Stimulated activated CD4-positive, alpha-beta T cell treated with anti-CD3 and anti-CD28 coated beads, Interleukin-15, amount 100 ng/mL, for 1 hour (primary cell): ENCODE results near the gene DEK.

ENCODE experiments used
- DNase-seq, 2 donors: peaks; one replicate each; pipeline ENCODE4 v3.0.0-alpha.2; 2020; ENCODE audit warnings: low read depth in 1 of 2, low spot score in 1 of 2

The DEK gene

DNA sequence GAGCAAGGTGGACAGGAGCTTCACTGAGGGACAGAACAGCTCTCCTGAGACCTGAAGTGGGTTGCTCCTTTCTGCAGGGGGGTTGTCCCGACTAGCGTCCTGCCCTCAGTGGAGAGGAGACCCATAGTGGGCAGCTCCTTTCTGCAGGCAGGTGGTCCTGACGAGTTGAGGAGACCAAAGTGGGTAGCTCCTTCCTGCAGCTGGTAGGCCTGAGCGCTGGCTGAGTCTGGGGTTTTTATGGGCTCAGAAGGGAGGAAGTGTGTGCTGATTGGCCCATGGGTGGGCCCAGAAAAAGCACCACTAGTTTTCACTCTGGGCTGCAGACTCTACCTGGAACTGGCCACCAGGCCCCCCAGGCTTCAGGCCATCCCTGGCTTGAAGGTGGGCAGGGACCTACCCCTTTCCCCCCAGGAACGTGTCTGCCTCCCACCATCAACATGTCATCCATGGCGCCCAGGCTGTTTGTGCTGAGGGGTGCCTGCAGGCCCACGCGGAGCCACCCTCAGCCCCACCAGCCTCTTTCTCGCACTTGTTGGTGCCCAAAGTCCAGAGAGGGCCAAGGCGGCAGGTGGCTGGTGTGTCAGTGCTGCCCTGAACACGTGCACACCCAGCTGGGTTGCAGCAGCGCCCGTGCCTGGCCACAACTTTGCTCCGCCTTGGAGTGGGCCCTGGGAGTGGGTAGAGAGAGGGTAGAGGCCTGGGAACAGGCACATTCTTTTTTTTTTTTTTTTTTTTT is 1.6 kb upstream of the DEK start:
- DNase-seq, result no peak

DNA sequence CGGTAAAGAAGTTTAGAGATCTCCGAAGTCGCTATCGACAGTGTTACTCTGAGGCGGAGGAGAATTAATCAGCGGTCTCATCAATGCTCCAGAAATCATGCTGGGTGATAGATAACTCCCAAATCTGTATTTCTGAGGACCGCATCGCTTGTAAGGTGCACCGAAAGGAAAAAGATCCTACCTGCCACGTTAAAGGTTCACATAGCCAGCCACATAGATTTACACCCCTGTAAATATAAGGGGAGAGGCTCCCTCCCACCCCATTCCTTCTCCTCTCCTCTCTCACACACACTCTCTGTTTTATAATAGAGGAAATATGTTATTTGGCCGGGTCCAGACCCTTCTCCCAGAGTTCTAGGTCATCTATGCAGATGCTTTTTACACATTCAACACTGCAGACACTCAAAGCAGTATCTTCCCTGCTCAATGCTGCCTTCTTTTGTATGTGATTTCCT is 620 bp upstream of the DEK start:
- no peak for DNase-seq

DNA sequence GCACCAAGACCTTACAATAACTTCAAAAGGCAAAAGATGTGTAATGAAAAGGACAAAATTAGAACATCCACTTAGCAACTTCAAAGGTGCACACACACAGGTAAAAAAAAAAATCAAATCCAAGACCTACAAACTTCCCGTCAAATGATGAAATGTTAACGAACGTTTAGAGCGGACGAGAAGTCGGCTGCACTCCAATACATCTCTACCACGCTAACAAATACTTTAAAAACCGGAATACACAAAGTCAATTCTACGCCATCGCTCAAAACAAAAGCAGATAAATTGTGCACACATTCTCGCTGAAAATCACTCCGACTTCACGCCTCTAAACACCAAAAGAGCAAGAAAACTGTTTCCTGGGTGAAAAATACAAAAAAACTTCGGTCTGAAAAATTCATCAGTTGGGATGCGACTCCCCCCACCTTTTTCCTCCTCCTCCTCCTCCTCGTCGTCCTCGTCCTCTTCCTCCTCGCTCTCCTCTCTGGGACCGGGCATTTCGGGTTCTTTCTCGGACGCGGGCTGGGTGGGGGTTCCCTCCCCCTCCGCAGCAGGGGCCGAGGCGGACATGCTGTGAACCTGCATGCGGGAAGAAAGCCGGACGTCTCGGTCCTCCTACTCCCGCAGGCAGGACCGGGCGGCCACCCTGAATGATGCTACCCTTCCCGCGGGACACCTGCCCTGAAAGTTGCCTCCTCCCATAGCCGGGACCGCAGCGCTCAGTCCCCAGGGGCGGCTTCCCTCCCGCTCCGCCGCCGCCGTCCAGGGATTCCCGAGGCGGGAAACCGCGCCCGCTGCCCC is 712 bp downstream of the DEK start:
- no peak for DNase-seq

DNA sequence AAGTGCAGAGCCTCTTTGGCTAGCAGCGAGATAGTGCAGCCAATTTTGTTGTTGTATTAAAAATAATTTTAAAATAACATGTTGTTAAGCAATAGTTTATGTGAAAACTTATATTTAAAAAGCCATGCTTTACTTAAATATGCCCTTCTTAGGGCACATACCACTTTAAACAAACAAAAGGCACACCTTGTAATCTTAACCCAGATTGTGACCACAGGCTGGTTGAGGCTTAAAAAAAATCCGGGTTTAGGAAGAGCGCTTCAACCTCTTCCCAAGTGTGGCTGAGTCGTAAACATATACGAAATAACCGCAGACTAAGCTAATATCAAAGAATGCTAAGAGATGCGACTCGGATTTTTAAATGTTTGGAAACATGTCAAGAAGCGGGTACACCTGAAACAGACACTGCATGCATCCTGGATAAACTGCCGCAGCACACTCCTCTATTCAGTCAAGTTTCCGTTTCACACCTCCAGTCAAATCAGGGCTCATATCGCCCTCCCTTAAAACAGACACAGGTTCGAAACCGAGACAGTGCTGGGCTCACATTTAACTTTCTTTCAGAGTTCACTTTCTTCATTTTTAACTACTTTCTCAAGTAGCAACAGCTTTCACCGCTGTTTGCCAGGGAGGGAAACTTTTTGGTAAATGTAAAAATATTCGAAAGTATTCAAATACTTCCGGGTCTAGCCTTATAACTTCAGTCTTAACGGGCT is 1.5 kb downstream of the DEK start:
- DNase-seq, result no peak

DNA sequence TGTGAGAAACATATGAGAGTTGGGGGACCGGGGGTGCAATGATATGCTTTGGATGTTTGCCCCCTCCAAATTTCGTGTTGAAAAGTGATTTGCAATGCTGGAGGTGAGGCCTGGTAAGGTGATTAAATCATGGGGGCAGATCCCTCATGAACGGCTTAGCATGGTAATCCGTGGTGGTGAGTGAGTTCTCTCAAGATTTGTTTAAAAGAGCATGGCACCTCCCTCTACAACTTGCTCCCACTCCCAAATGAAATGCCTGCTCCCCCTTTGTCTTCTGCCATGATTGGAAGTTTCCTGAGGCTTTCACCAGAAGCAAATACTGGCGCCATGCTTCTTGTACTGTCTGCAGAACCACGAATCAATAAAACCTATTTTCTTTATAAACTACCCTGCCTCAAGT is 2.5 kb downstream of the DEK start:
- no peak for DNase-seq

DNA sequence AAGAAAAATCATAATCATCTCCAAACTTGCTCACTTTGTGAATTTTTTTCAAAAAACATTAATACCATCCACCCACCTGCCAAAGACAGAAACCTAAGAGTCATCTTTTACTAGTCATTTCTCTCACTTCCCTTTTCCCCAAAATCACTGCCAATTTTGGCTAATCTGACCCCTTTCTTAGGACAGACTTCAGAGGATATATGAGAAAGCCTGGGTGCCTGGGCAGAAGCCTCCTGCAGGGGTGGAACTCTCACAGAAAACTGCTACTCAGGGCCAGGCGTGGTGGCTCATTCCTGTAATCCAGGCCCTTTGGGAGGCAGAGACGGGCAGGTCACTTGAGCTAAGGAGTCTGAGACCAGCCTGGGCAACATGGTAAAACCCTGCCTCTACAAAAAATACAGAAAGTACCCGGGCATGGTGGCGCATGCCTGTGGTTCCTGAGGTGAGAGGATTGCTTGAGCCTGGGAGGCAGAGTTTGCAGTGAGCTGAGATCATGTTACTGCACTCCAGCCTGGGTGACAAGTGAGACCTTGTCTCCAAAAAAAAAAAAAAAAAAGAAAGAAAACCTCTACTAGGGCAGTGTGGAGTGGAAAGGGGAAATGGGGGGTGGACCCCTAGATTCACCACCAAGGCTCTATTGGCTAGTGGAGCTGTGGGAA is 3.8 kb downstream of the DEK start:
- no peak for DNase-seq

DNA sequence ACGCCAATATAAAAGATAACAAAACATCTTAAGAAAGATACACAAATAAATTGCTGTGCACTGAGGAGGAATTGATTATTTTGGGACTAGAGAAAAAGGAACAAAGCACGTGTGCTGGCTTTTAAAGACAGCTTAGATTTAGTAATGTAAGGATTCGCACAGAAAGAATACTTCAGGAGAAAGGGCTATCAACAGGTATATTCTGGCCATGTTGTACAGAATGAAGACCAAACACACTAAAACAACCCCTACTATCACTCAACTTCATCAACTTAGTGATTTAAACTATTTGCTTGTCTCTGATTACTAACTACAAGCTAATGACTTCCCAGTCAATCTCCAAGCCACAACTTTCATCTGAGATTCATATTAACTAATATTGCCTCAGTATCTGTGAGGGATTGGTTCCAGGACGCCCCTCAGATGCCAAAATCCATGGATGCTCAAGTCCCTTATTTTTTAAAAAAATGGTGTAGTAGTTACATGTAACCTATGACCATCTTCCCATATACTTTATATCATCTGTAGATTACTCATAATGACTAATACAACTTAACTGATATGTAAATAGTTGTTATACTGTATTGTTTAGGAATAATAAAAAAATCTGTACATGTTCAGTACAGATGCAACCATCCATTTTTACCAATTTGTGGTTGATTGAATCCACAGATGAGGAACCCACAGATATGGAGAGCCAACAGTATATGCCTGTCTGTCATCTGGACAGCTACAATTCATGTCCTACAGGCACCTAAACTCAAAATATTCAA is 4.5 kb downstream of the DEK start:
- no peak for DNase-seq

DNA sequence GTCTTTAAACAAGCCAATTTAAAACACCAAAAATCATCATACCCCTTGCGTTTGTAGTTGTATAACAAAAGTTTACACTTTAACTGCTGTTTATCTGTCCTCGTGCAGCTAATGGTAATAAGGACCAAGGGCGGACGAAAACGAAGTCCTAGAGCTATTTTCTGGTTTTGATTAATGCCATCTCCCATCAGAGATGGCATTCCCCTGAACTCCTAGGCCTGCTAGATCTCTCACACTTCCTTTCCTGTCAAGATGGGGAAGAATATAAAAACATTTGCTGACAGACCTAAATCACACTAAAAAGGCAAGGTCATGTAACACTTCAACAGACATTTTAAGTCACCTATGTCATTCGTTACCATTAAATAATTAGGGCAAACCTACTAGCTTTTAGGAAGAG is 9.5 kb downstream of the DEK start:
- DNase-seq, result no peak

DNA sequence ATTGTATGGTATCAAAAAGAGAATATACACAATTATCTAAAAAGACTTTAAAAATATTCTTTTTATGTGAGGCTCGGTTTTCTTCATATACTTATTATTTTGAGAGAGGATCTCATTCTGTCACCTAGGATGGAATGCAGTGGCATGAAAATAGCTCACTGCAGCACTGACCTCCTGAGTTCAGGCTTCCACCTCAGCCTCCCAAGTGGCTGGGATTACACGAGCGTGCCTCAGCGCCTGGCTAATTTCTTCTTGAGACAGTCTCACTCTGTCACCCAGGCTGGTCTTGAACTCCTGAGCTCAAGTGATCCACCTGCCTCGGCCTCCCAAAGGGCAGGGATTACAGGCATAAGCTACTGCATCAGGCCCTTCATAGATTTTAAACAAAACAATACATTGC is 10.7 kb downstream of the DEK start:
- no peak for DNase-seq

DNA sequence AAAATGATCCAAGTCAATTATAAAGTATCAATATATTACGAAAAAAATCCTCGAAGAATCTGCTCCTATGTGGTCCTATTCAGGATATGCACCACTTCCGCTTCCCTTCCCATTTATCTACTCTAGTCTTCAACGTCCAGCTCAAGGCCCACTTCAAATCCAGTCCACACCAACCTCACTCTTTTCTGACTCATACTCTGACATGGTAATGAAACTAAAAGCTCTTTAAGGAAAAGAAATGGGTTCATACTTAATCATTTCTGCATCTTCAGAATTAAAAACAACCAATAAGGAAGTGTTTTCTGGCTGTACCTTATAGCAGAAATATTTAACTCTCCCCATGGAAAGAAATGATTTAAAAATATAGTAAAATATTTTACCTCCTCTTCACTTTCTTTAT is 15.1 kb downstream of the DEK start:
- DNase-seq, result no peak

DNA sequence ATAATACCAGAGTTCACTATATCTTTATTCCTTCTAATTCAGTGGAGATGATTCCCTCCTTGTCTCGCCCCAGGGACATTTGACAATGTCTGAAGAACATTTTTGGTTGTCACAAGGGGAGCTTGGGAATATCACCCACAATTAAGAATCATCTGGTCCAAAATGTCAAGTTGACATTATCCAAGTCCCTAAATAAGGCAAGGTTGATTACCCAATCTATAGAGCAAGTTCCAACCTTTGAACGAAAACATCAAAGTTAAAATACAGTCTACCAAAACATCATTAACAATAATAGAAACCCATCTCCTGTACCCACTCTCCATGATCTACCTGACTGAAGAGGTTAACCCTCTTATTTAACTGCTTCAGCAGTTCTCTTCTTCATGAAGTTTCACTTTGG is 15.6 kb downstream of the DEK start:
- DNase-seq, result no peak

DNA sequence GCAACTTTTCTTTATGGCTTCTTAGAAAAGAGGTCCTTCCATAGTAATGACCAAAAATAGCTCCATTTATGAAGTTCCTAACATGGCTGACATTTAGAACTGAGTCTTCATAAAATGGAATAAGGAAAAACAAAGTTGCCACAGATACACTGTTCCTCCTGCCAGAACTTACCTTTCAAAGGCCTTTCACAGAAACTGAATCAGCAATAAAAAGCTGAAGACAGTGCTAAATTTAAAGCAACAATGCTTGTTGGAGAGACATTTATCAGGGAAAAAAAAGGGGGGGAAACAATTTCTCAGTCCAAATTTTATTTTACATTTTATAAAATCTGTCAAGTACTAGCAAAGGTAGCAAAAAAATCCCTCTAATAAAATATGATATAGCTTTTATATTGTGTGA is 17.3 kb downstream of the DEK start:
- DNase-seq, result no peak

DNA sequence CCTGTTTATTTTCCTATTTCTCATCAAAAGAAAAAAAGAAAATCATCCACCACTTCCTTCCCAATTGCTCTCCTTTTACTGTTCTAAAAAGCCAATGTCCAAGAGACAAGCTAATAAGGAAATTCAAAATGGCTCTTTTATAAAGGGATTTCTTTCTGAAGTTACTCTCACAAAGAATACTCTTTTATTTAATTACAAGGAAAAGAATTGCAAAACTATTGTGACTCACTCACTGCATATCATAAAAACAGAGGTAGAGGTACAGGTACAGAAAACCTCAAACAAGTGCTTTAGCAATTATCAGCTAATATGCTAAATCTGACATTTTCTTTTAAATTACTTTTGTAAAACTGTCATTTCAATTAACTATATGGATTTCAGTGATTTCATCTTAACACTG is 18.1 kb downstream of the DEK start:
- DNase-seq, result no peak

DNA sequence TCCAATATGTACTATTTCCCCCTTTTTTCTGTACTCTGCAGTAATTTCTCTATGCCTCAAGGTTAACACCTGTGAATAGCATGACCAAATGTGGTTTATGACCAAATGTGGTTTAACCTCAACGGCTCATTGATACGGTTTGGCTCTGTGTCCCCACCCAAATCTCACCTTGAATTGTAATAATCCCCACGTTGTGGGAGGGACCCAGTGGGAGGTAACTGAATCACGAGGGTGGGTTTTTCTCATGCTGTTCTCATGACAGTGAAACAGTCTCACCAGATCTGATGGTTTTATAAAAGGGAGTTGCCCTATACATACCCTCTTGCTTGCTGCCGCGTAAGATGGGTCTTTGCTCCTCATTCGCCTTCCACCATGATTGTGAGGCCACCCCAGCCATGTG is 18.7 kb downstream of the DEK start:
- DNase-seq, result no peak

DNA sequence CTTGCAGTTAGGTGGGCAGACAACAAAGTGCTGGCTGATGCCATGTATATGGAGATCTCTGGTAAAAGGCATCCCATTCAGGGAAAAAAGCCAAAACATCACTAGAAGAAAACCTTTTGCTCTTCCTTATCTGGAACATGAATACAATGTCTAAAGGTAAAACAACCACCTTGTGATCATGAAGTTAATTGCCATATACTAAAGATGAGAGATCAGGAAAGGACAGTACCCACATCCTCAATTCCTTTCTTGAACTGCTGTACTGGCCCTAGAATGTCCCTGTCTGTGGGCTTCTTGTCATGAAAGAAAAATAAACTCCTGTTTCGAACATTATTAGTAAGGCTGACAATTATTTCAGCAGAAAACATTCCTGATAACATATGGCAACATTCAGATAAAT is 19.3 kb downstream of the DEK start:
- no peak for DNase-seq

DNA sequence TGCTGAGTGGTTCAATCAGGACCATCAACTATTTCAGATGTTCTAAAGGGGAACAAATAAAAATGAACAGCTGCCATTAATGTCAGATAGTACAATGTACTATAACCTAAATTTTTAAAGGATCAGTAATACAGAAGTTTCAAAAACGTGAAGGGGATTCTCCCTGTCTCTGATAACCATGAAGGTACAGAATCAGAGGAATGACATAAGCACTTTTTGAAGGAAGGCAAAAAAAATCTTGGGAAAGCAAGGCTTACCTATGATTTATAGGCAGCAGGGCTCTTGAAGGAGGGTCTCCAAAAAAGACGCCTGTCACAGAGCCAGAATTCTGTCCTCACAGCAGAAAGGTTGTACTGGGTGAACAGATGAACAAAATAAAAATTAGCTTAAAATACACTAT is 20.1 kb downstream of the DEK start:
- DNase-seq, result no peak

DNA sequence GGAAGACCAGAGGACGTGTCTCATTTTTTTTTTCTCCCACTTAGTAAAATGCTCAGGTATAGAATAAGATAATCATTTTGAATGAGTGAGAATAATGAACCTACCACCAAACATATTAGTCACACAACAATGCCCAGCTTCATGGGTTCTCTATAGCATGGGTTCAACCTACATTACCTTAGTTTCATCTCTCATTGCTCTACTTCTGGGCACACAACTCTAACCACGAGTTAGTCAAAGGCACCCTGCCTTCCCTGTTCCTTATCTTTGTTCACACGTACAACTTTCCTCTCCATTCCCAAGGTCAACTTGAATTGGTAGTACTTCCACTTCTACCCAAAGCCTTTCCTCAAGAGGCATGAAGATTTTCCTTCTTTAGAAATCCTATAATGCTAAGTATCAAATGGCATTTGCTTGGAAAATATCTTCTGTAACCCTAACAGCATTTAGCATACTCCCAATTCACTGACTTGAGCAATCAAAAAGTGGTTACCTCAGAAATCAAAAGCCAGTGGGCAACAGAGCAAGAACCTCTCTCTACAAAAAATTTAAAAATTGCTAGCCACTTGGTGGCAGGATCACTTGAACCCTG is 20.9 kb downstream of the DEK start:
- no peak for DNase-seq

DNA sequence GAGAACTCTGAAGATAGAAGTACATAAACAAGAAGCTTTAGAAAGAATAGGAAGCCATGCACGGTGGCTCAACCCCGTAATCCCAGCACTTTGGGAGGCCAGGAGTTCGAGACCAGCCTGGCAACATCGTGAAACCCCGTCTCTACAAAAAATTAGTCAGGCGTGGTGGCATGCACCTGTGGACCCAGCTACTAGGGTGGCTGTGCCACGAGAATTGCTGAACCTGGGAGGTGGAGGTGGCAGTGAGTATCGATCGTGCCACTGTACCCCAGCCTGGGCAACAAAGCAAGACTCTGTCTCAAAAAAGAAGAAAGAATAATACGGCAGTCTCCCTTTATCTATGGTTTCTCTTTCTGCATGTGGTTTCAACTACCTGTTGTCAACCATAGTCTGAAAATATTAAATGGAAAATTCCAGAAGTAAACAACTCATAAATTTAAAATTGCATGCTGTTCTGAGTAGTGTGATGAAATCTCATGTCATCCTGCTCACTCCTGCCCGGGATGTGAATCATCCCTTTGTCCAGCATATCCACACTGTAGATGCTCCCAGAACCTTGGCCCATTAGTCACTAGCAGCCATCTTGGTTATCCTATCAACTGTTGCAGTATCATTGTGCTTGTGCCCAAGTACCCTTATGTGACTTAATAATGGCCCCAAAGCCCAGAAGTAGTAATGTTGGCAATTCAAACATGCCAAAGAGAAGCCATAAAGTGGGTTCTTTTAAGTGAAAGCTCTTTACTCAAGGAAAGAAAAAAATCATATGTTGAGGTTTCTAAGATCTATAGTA is 22.1 kb downstream of the DEK start:
- DNase-seq, result no peak

DNA sequence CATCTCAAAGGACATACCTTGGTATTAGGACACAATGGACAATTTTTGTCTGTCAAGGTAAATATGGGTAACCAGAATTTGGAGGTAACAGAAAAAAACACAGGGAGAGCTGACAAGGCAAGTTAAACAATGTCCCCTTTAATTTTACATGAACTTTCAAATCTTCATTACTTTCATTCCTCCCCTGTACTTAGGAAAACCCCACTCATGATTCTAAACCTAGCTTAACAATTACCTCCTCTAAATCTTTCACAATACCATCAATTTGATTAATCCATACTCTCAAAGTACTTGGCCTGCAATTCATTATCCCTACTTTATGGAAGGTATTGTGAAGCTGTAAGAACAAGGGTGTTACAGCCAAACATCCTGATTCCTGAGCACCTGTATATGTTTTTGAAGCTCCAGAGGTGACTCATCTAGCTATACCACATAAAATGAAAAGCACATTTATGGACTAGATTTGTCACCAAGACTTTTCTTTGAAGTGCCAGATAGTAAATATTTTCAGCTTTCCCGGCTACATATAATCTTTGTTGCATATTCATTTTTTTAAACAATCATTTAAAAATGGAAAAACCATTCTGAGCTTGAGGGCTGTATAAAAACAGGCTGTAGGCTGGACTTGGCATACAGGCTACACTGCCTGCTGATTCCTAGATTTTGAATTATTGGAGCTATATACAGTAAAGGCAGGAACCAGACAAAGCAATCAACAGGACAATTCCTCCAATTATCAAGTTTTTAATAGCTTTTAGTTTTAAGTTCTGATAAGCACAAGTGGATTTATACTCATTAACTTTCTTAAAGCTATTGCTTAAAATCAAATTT is 22.9 kb downstream of the DEK start:
- no peak for DNase-seq
